BJ (cell line): Measurements from ENCODE around the gene TRMU. TPM values are rescaled to one million over a fixed set of nuclear protein-coding genes. Genes with fewer than 3 reads are reported as not detected.
"Not testable (repeated sequence)": the region's sequence is repeated elsewhere in the genome, so short reads cannot be mapped to it uniquely, and the experiment has no call there.

Experiments
- CTCF ChIA-PET: fragments of 350-600 bp; formaldehyde crosslinking; extraction: SDS; loops from one replicate; lab custom pipeline; 2021; ENCODE audit warnings: antibody characterized with exemption, inconsistent platforms; lab: Yijun Ruan, JAX
- POLR2A ChIA-PET: fragments of 300-600 bp; sonication (Branson Sonifier 250); formaldehyde crosslinking; extraction: SDS; loops from one replicate; lab custom pipeline; 2021; ENCODE audit warnings: antibody characterized with exemption; lab: Charles Lee
- DNase-seq: peaks from one replicate; pipeline ENCODE4 v3.0.0-alpha.2; 2011; ENCODE audit warnings: low read depth
- H3K27me3 ChIP-seq: 2 replicates; pipeline ENCODE4 v1.6.0; 2011; ENCODE audit warnings: low read length; ENCODE audit not compliant: control insufficient read depth, insufficient read depth
- H3K36me3 ChIP-seq: 2 replicates; pipeline ENCODE4 v1.5.1; 2011; ENCODE audit warnings: low read length; ENCODE audit not compliant: control insufficient read depth, insufficient read depth
- H3K4me3 ChIP-seq: 2 replicates; pipeline ENCODE4 v1.5.1; 2011; ENCODE audit warnings: low read depth, mild to moderate bottlenecking, control low read depth, low read length
- polyA plus RNA-seq: library from polyadenylated mRNA; depleted of rRNA; stranded (reverse); fragments of >200 nt; gene quantifications from 2 replicates; pipeline ENCODE4 v1.2.3, GENCODE V29; 2011
- TF ChIP-seq, protein P1 (sequence below): IDR thresholded peaks from 2 replicates; pipeline ENCODE4 v1.5.1; 2011; ENCODE audit warnings: low read depth, mild to moderate bottlenecking, control low read depth, inconsistent platforms, low read length, moderate library complexity; ENCODE audit not compliant: insufficient read depth

Gene TRMU
- polyA plus RNA-seq, 1 experiment = 25.2 TPM

GRCh38 chr22:46303347-46303965 is 32.1 kb upstream of the TRMU start:
- TF ChIP-seq, protein P1, sequence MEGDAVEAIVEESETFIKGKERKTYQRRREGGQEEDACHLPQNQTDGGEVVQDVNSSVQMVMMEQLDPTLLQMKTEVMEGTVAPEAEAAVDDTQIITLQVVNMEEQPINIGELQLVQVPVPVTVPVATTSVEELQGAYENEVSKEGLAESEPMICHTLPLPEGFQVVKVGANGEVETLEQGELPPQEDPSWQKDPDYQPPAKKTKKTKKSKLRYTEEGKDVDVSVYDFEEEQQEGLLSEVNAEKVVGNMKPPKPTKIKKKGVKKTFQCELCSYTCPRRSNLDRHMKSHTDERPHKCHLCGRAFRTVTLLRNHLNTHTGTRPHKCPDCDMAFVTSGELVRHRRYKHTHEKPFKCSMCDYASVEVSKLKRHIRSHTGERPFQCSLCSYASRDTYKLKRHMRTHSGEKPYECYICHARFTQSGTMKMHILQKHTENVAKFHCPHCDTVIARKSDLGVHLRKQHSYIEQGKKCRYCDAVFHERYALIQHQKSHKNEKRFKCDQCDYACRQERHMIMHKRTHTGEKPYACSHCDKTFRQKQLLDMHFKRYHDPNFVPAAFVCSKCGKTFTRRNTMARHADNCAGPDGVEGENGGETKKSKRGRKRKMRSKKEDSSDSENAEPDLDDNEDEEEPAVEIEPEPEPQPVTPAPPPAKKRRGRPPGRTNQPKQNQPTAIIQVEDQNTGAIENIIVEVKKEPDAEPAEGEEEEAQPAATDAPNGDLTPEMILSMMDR = no peak
- Histone ChIP-seq H3K4me3 (no peak overlapping the region), H3K36me3 (no peaks in the 10 kb centered on the region; the same call in 1 of the 2 replicates), H3K27me3 (no peaks in the 10 kb centered on the region)
- POLR2A ChIA-PET = no interaction called here
- CTCF ChIA-PET = interaction anchor here (1.1 kb wide), 1 partner anchor 182 kb away, joined by 3 read pairs; no protein-coding TSS in a partner anchor
- DNase-seq = no peak

DNA sequence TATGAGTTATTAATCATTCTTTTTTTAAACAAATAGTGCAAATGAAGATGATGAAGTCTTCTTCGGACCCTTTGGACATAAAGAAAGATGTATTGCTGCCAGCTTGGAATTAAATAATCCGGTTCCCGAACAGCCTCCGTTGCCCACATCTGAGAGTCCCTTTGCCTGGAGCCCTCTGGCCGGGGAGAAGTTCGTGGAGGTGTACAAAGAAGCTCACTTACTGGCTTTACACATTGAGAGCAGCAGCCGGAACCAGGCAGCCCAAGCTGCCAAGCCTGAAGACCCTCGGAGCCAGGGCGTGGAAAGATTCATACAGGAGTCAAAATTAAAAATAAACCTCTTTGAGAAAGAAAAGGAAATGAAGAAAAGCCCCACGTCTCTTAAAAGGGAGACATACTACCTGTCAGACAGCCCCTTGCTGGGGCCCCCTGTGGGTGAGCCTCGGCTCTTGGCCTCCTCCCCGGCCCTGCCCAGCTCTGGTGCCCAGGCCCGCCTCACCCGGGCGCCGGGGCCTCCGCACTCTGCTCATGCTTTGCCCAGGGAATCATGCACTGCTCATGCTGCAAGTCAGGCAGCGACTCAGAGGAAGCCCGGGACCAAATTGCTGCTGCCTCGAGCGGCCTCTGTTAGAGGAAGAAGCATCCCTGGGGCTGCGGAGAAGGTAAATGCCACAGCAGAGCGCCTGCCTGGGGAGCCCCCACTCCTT is 27.1 kb upstream of the TRMU start:
- no peaks in the 10 kb centered on the region; the same call in 1 of the 2 replicates for H3K36me3 ChIP-seq
- ChIA-PET CTCF (interaction anchor here (0.7 kb wide), 1 partner anchor 314 kb away, joined by 3 read pairs; no protein-coding TSS in a partner anchor), POLR2A (no interaction called here)
- TF ChIP-seq, protein P1 = no peak
- no peak overlapping the region for H3K4me3 ChIP-seq
- no peaks in the 10 kb centered on the region for H3K27me3 ChIP-seq
- DNase-seq = no peak

GRCh38 chr22:46309526-46310085 is 25.9 kb upstream of the TRMU start:
- POLR2A ChIA-PET = no interaction called here
- TF ChIP-seq, protein P1 = no peak
- CTCF ChIA-PET = interaction anchor here (0.9 to 12.1 kb wide), 2 partner anchors 188 to 315 kb away, joined by 3 to 183 read pairs; no protein-coding TSS in a partner anchor
- Histone ChIP-seq H3K36me3 (no peaks in the 10 kb centered on the region; the same call in 1 of the 2 replicates), H3K27me3 (no peaks in the 10 kb centered on the region), H3K4me3 (no peak overlapping the region)
- no peak for DNase-seq

GRCh38 chr22:46312056-46312455 is 23.5 kb upstream of the TRMU start:
- POLR2A ChIA-PET = no interaction called here
- no peak for DNase-seq
- no peaks in the 10 kb centered on the region for H3K27me3 ChIP-seq
- H3K36me3 ChIP-seq = no peaks in the 10 kb centered on the region; the same call in 1 of the 2 replicates
- H3K4me3 ChIP-seq = no peak overlapping the region
- CTCF ChIA-PET = interaction anchor here (1.0 to 12.1 kb wide), 3 partner anchors 190 to 318 kb away, joined by 4 to 183 read pairs (median 12); no protein-coding TSS in a partner anchor
- TF ChIP-seq, protein P1 = no peak

GRCh38 chr22:46312848-46313247 is 22.7 kb upstream of the TRMU start:
- H3K27me3 ChIP-seq, H3K4me3 ChIP-seq, POLR2A ChIA-PET, DNase-seq, H3K36me3 ChIP-seq: not testable (repeated sequence)
- CTCF ChIA-PET = interaction anchor here (0.7 to 12.1 kb wide), 7 partner anchors 8 to 319 kb away, joined by 3 to 183 read pairs (median 6); no protein-coding TSS in a partner anchor
